RKO (cell line): Measurements from ENCODE around the gene PLAAT3.
"Not testable (repeated sequence)": the region's sequence is repeated elsewhere in the genome, so short reads cannot be mapped to it uniquely, and the experiment has no call there.

ENCODE experiments used
- DNase-seq: peaks from one replicate; pipeline ENCODE4 v3.0.0-alpha.2; 2016; ENCODE audit warnings: low spot score

PLAAT3 gene

GRCh38 chr11:63567044-63567840, 47.0 kb downstream of the PLAAT3 start:
- peak; percentile 71 for DNase-seq

- DNase-seq = no peak
These were observed 49.4 kb downstream of the PLAAT3 start for GRCh38 chr11:63564784-63565350.

- no peak for DNase-seq
These were observed 50.0 kb downstream of the PLAAT3 start for GRCh38 chr11:63564056-63564774.

- DNase-seq = no peak
These were observed 50.8 kb downstream of the PLAAT3 start, which contains the start of gene PLAAT2 for GRCh38 chr11:63563201-63564055. PLAAT2 (minus strand) TSS chr11:63563379; CDS start chr11:63563324, 55 bp downstream.

- DNase-seq = no peak
These were observed 53.6 kb downstream of the PLAAT3 start for GRCh38 chr11:63560506-63561180.

- DNase-seq = no peak
These were observed 55.6 kb downstream of the PLAAT3 start for GRCh38 chr11:63558459-63559157.

- no peak for DNase-seq
These were observed 56.7 kb downstream of the PLAAT3 start for GRCh38 chr11:63557570-63557969.

GRCh38 chr11:63556404-63557013, 57.7 kb downstream of the PLAAT3 start:
- no peak for DNase-seq

- DNase-seq = no peak
These were observed 59.4 kb downstream of the PLAAT3 start for GRCh38 chr11:63554877-63555223.

GRCh38 chr11:63553759-63554158, 60.5 kb downstream of the PLAAT3 start:
- no peak for DNase-seq

- no peak for DNase-seq
These were observed 61.3 kb downstream of the PLAAT3 start for GRCh38 chr11:63552921-63553320.

- no peak for DNase-seq
These were observed 62.4 kb downstream of the PLAAT3 start for GRCh38 chr11:63551889-63552266.

GRCh38 chr11:63551091-63551888, 62.9 kb downstream of the PLAAT3 start:
- DNase-seq = no peak

GRCh38 chr11:63550156-63550700, 64.0 kb downstream of the PLAAT3 start:
- not testable (repeated sequence) for DNase-seq

- no peak for DNase-seq
These were observed 64.8 kb downstream of the PLAAT3 start for GRCh38 chr11:63549411-63549810.

- no peak for DNase-seq
These were observed 66.1 kb downstream of the PLAAT3 start for GRCh38 chr11:63548178-63548577.

GRCh38 chr11:63547061-63547460, 67.2 kb downstream of the PLAAT3 start:
- DNase-seq = no peak

GRCh38 chr11:63543711-63544110, 70.5 kb downstream of the PLAAT3 start:
- no peak for DNase-seq

GRCh38 chr11:63542506-63542905, 71.7 kb downstream of the PLAAT3 start:
- DNase-seq = not testable (repeated sequence)
